Stimulated activated CD8-positive, alpha-beta memory T cell treated with anti-CD3 and anti-CD28 coated beads, Interleukin-7, amount 100 ng/mL, for 4 hours (primary cell): Measurements from ENCODE around the gene CCDC28A.
A peak's percentile ranks its signal among the peaks of the same experiment; 100 is the strongest.
"Not testable (repeated sequence)": the region's sequence is repeated elsewhere in the genome, so short reads cannot be mapped to it uniquely, and the experiment has no call there.

ENCODE experiments used
- DNase-seq, 2 donors: peaks; one replicate each; pipeline ENCODE4 v3.0.0-alpha.2; 2020; ENCODE audit warnings: low read depth in 2 of 2

The CCDC28A gene

GRCh38 chr6:138773177-138774091 lies at the start of gene CCDC28A:
CCDC28A (plus strand) TSS chr6:138773769; CDS start chr6:138776121, 2,352 bp downstream.
- DNase-seq: peak; percentile 87 to 89

DNA sequence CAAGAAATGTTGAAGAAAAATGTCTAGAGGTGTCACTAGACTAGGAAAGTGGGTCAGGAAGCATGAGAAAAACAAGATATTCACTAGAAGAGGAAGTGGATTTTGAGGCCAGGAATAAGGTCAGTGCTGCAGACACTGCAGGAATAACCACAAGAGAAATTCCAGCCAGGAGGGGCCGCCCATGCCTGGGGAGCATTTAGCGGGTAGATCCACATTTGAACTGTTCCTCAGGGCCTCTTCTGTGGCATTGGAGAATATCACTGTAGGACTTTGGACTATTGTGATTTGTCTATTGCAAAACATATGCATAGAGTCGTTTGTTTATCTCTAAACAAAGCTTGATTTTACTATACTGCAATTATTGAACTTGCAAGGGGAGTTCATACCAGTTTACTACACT lies 49.6 kb upstream of the CCDC28A start:
- DNase-seq: no peak

DNA sequence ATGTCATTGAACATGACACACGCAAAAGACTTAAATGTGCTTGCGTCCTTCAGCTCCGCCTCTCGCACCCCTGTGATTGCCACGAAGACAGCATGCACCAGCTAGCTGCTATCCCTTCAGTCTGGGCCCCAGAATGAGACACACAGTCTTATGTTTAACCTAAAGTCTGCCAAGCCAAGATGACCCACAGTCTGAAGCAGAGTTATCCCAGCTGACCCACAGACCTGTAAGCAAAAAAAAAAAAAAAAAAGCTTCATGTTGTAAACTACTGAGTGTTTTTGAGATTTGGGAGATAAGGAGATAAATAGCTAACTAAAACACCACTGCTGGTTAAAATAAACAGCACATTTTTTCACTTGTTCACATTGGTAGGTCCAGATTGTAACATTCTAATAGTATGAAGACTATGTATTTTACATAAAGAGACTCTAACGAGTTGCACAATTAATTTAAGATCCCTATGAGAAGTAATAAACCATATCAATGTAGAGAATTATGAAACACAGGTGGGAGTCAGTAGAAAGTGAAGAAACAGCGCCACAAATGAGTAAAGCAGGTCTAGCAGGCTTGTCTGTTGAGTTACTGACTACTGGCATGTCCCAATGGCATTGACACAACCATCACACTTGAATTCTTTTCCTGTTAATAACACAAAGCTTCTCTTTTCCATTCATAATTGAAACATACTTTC lies 47.4 kb upstream of the CCDC28A start:
- no peak for DNase-seq

DNA sequence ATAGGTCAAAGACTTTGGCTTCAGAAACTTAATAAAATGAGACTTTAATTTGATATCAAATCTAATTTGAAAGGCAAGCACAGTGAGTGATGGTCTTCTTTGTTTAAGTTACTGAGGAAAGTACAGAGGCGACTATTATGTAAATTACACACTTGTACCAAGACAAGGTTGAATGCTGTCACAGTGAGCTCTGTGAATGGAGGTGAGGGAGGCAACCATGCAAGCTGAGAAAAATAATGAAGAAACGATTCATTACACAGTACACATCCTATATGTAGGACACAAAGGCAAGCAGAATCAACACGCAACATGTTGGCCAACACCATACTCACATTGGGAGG lies 46.8 kb upstream of the CCDC28A start:
- no peak for DNase-seq

DNA sequence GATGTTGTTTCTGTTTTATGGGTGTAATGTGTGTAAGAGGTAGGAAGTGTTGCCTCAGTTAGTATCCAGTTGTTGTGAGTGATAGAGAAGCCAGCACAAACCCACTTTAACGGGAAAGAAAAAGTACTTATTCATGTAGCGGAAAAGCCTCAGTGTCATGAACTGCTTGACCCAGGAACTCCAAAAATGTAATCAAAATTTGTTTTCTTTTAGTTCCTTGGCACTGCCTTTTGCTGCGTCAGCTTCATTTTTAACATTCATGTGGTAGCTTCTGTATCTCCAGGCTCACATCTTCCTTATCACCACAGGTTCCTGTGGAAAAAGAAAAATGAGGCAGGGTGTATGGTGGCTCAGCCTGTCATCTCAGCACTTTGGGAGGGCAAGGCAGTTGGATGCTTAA lies 46.4 kb upstream of the CCDC28A start:
- DNase-seq: no peak

- no peak for DNase-seq
Measured at GRCh38 chr6:138728662-138729061, 44.9 kb upstream of the CCDC28A start.

GRCh38 chr6:138730037-138730436 lies 43.5 kb upstream of the CCDC28A start:
- not testable (repeated sequence) for DNase-seq

- no peak for DNase-seq
Measured at GRCh38 chr6:138734585-138734984, 39.0 kb upstream of the CCDC28A start.

DNA sequence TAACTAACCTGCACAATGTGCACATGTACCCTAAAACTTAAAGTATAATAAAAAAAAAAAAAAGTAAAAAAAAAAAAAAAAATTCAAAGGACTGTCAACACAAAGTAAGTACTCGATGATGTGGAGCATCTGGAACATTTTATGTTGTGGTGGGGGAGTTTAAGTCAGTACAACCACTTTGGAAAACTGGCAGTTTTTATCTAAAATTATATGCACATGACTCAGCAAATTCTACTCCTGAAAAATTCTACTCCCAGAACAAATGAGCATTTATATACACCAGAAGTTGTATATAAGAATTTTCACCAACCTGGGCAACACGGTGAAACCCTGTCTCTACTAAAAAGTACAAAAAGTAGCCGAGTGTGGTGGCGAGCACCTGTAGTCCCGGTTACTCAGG lies 36.9 kb upstream of the CCDC28A start:
- no peak for DNase-seq

DNA sequence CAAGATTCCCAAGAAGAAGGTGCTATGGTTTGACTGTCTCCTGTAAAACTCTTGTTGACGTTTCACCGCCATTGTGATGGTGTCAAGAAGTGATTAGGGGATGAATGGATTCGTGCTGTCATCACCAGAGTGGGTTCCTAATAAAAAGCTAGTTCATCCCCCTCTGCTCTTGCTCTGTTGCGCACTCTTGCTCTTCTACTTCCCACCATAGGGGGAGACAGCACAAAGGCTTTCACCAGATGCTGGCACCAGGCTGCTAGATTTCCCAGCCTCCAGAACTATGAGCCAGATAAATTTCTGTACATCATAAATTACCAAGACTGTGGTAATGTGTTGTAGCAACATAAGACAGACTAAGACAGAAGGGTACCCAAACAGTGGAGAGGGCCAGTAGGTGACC lies 21.6 kb upstream of the CCDC28A start:
- DNase-seq: no peak

- DNase-seq: no peak
Measured at GRCh38 chr6:138757136-138757535, 16.4 kb upstream of the CCDC28A start.

DNA sequence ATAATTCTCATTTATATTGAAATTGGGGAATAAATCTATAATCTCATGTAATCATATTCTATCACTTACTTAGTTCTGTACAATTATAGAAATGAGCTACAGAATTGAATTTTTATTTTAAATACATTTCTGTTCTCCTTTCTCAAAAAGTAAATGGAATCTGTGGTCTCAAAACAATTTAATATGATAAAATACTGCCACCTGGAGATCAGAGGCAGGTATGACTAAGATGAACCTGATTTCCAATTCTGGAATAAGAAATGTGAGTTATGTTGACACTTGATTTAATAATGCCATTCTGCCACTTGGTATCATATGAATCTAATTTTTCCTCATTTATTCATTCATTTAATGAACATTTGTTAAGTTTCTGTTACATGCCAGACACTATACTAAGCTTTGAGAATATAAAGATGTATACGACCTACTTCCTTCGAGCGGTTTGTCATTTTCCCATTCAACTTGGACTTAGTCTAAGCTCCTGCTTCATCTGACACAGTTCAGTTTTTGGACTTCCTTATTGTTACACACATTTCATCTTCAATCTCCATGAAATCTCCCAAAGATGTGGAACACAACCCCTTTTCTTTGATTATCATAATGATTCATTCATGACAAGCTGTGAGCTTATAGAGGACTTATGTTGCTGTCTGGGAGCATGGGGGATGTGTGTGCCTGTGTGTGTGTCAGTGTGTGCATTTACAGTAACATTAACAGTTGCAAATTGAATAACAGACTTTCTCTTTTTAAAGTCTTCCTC lies 7.5 kb upstream of the CCDC28A start:
- no peak for DNase-seq

GRCh38 chr6:138769102-138769676 lies 4.4 kb upstream of the CCDC28A start:
- no peak for DNase-seq

DNA sequence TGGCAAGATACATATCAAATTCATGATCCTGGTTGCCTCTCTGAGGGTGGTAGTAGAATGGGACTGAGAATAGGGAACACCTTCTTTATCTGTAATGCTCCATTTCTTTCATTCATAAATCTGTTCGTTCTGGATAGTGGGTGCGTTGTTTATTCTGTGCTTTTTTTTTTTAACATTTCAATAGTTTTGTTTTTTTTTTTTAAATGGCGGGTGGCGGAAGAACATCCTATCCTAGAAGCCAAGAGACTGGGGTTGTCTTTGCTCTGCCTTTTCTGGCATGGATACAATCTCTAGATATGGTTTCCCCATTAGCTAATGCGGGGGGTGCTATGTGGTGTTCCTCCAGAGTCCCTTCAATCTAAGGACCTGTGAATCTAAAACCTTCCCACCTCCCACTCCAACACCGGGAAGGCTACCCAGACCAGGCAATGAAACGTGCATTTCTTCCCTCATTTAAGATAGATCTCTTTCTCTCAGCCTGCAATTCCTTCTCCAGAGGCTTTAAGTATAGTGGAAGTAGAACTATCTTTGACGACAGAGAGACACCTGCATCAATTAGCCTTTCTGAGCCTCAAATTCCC lies 883 bp upstream of the CCDC28A start:
- DNase-seq: no peak

GRCh38 chr6:138774370-138774769 lies 801 bp downstream of the CCDC28A start:
- no peak for DNase-seq

- DNase-seq: no peak
Measured at GRCh38 chr6:138776659-138777058, 3.1 kb downstream of the CCDC28A start.

- DNase-seq: no peak
Measured at GRCh38 chr6:138778331-138778730, 4.8 kb downstream of the CCDC28A start.

- no peak for DNase-seq
Measured at GRCh38 chr6:138782243-138782642, 8.7 kb downstream of the CCDC28A start.

DNA sequence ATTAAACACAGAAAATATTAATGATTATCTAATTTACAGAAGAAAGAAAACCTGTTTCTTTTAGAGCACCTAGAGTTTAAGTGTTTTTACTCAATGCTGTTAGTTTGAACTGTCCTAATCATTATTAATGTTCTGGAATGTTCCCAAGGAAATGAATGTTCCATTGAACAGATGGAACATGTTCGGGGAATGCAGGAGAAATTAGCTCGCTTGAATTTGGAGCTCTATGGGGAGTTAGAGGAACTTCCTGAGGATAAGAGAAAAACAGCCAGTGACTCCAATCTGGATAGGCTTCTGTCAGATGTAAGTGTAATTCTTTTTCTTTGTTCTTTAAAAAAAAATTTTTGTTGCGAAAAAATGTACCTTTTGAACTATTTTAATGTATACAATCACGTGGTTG lies 11.5 kb downstream of the CCDC28A start:
- no peak for DNase-seq

DNA sequence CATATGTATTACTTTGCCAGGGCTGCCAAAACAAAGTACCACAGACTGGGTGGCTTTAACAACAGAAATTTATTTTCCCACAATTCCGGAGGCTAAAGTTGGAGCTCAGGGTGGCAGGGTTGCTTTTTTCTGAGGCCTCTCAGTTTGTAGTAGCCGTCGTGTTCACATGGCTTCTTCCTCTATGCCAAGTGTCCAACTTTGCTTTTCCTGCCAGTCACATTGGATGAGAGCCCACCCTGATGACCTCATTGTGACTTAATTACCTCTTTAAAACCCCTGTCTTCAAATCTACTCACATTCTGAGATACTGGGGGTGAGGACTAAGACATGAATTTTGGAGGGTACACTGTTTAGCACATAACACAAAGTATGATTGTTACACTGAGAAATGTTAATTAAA lies 12.4 kb downstream of the CCDC28A start:
- DNase-seq: no peak

- DNase-seq: no peak
Measured at GRCh38 chr6:138787138-138787537, 13.6 kb downstream of the CCDC28A start.
